Hepatocyte (in vitro differentiated cells): ENCODE results near the gene HABP4. TPM values are rescaled to one million over a fixed set of nuclear protein-coding genes. Genes with fewer than 3 reads are reported as not detected.

Experiments
- DNase-seq: peaks from one replicate; pipeline ENCODE4 v3.0.0-alpha.2; 2016; ENCODE audit warnings: low spot score
- H2AFZ ChIP-seq: fragments of 200-600 bp; sonication (generic); 2 replicates; pipeline ENCODE4 v1.6.0; 2016; ENCODE audit warnings: antibody characterized with exemption, mild to moderate bottlenecking
- H3K27ac ChIP-seq: fragments of 200-600 bp; sonication (generic); 2 replicates; pipeline ENCODE4 v1.5.1; 2016; ENCODE audit warnings: mild to moderate bottlenecking
- H3K27me3 ChIP-seq: fragments of 200-600 bp; sonication (generic); 2 replicates; pipeline ENCODE4 v1.6.1; 2016
- H3K36me3 ChIP-seq: fragments of 200-600 bp; sonication (generic); replicated peaks from 2 replicates; pipeline ENCODE4 v1.5.1; 2016; ENCODE audit warnings: low read depth; ENCODE audit not compliant: insufficient read depth
- H3K4me1 ChIP-seq: fragments of 200-600 bp; sonication (generic); 2 replicates; pipeline ENCODE4 v1.5.1; 2016; ENCODE audit warnings: mild to moderate bottlenecking, moderate library complexity; ENCODE audit not compliant: insufficient read depth
- H3K4me2 ChIP-seq: fragments of 200-600 bp; sonication (generic); 2 replicates; pipeline ENCODE4 v1.6.0; 2016
- H3K4me3 ChIP-seq: fragments of 200-600 bp; sonication (generic); 2 replicates; pipeline ENCODE4 v1.5.1; 2016; ENCODE audit warnings: mild to moderate bottlenecking
- H3K79me2 ChIP-seq: fragments of 200-600 bp; sonication (generic); 2 replicates; pipeline ENCODE4 v1.6.0; 2017; ENCODE audit warnings: mild to moderate bottlenecking
- H3K9me2 ChIP-seq: fragments of 200-600 bp; sonication (generic); replicated peaks from 2 replicates; pipeline ENCODE4 v1.6.0; 2017; ENCODE audit warnings: mild to moderate bottlenecking; ENCODE audit not compliant: insufficient read depth
- H3K9me3 ChIP-seq: fragments of 200-600 bp; sonication (generic); 2 replicates; pipeline ENCODE4 v1.5.1; 2016; ENCODE audit warnings: low read depth, mild to moderate bottlenecking
- H4K20me1 ChIP-seq: fragments of 200-600 bp; sonication (generic); 2 replicates; pipeline ENCODE4 v1.6.0; 2016; ENCODE audit warnings: mild to moderate bottlenecking; ENCODE audit not compliant: insufficient read depth, poor library complexity, severe bottlenecking
- EZH2 ChIP-seq: fragments of 200-600 bp; sonication (generic); IDR thresholded peaks from 2 replicates; pipeline ENCODE4 v1.6.1; 2016; ENCODE audit warnings: antibody characterized with exemption, mild to moderate bottlenecking, borderline replicate concordance
- EZH2phosphoT487 ChIP-seq: fragments of 200-600 bp; sonication (generic); IDR thresholded peaks from one replicate; pipeline ENCODE4 v1.6.1; 2018; ENCODE audit warnings: antibody characterized with exemption, mild to moderate bottlenecking, low read depth, moderate library complexity; ENCODE audit not compliant: unreplicated experiment, severe bottlenecking
- WGBS: methylation state at CpG from one replicate; pipeline ENCODE4 v1.1.6; 2016; ENCODE audit warnings: low lambda C conversion rate; ENCODE audit errors: missing lambda C conversion rate; 5-methylcytosine and 5-hydroxymethylcytosine counted together
- polyA plus RNA-seq: library from polyadenylated mRNA; unstranded; fragments of >200 nt; fragmentation: Nextera tagmentation; extraction: Ambion mirVana; gene quantifications from 2 replicates; pipeline ENCODE4 v1.2.1, GENCODE V29; 2016
- total RNA-seq: library from RNA; depleted of rRNA; stranded (reverse); fragments of >200 nt; gene quantifications from 2 replicates; pipeline ENCODE4 v1.2.3, GENCODE V29; 2014
- TF ChIP-seq, protein P1 (sequence below): fragments of 200-600 bp; sonication (generic); IDR thresholded peaks from 2 replicates; pipeline ENCODE4 v1.5.1; 2016; ENCODE audit warnings: antibody characterized with exemption, mild to moderate bottlenecking; ENCODE audit not compliant: poor library complexity

The HABP4 gene
- total and polyA plus RNA-seq, 2 experiments from 2014 or later: 13.1 to 24.8 TPM

DNA sequence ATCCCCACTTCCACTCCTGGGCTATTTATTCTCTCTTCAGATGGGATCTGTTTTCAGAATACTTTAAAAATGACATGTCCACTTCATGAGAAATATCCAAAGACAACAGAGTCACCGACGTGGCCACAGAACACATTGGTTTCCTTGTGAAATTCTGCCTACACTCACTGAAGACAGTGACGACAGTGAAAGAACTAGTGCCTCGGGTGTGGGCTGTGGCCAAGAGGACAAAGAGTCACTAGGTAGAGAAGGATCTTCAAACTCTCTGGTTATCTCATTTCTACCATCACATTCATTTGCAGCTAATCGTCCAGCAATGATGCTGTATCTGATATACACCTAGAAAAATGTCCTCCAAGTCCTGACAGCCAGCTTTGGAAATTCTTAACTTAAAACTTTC, 59.1 kb downstream of the HABP4 start:
- Histone ChIP-seq H3K27me3 (no peaks in the 10 kb centered on the region), H3K9me2 (no peaks in the 10 kb centered on the region), H3K36me3 (no peaks in the 10 kb centered on the region), H3K79me2 (no peaks in the 10 kb centered on the region), H3K4me2 (no peak overlapping the region), H3K4me3 (no peak overlapping the region), H3K27ac (no peak overlapping the region), H2AFZ (no peak overlapping the region), H3K9me3 (no peaks in the 10 kb centered on the region), H4K20me1 (no peaks in the 10 kb centered on the region), H3K4me1 (no peaks in the 10 kb centered on the region)
- TF ChIP-seq EZH2phosphoT487 (no peak), EZH2 (no peak)
- TF ChIP-seq, protein P1, sequence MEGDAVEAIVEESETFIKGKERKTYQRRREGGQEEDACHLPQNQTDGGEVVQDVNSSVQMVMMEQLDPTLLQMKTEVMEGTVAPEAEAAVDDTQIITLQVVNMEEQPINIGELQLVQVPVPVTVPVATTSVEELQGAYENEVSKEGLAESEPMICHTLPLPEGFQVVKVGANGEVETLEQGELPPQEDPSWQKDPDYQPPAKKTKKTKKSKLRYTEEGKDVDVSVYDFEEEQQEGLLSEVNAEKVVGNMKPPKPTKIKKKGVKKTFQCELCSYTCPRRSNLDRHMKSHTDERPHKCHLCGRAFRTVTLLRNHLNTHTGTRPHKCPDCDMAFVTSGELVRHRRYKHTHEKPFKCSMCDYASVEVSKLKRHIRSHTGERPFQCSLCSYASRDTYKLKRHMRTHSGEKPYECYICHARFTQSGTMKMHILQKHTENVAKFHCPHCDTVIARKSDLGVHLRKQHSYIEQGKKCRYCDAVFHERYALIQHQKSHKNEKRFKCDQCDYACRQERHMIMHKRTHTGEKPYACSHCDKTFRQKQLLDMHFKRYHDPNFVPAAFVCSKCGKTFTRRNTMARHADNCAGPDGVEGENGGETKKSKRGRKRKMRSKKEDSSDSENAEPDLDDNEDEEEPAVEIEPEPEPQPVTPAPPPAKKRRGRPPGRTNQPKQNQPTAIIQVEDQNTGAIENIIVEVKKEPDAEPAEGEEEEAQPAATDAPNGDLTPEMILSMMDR: no peak
- DNase-seq: no peak
- 95% methylated on average over 5 of the region's 5 CpGs for WGBS

GRCh38 chr9:96509848-96510247, 59.9 kb downstream of the HABP4 start:
- H3K4me1 ChIP-seq: no peaks in the 10 kb centered on the region
- no peaks in the 10 kb centered on the region for H3K79me2 ChIP-seq
- TF ChIP-seq, protein P1: no peak
- no peak for TF ChIP-seq EZH2
- no peak for TF ChIP-seq EZH2phosphoT487
- no peak overlapping the region for H3K4me3 ChIP-seq
- no peaks in the 10 kb centered on the region for H4K20me1 ChIP-seq
- H3K27ac ChIP-seq: no peak overlapping the region
- DNase-seq: no peak
- no peaks in the 10 kb centered on the region for H3K9me2 ChIP-seq
- no peaks in the 10 kb centered on the region for H3K27me3 ChIP-seq
- H2AFZ ChIP-seq: no peak overlapping the region
- H3K36me3 ChIP-seq: no peaks in the 10 kb centered on the region
- no peaks in the 10 kb centered on the region for H3K9me3 ChIP-seq
- 95% methylated on average over 2 of the region's 2 CpGs for WGBS
- H3K4me2 ChIP-seq: no peak overlapping the region

DNA sequence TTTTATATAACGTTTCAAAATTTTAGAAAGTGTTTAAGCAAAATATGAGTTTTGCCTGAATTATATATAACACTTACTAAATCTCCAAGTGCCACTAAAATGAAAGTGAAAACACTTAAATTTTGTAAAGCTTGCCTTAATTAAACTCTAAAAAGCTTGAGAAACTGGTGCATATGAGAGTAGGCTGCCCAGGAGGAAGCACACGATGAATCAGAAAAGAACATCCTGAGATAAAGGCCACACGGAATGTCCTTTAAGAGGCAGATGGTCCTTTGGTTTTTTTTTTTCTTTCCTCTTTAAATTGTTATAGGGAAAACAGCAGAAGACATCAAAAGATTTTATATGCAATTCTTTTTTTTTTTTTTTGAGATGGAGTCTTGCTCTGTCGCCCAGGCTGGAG, 60.3 kb downstream of the HABP4 start:
- Histone ChIP-seq H3K4me2 (no peak overlapping the region), H3K27ac (no peak overlapping the region), H3K27me3 (no peaks in the 10 kb centered on the region), H3K79me2 (no peaks in the 10 kb centered on the region), H3K4me1 (no peaks in the 10 kb centered on the region), H3K4me3 (no peak overlapping the region), H2AFZ (no peak overlapping the region), H3K9me2 (no peaks in the 10 kb centered on the region), H3K9me3 (no peaks in the 10 kb centered on the region), H3K36me3 (no peaks in the 10 kb centered on the region), H4K20me1 (no peaks in the 10 kb centered on the region)
- DNase-seq: no peak
- whole genome bisulfite sequencing: 82% methylated on average over 4 of the region's 4 CpGs
- TF ChIP-seq EZH2phosphoT487: no peak
- no peak for TF ChIP-seq EZH2
- TF ChIP-seq, protein P1: no peak

DNA sequence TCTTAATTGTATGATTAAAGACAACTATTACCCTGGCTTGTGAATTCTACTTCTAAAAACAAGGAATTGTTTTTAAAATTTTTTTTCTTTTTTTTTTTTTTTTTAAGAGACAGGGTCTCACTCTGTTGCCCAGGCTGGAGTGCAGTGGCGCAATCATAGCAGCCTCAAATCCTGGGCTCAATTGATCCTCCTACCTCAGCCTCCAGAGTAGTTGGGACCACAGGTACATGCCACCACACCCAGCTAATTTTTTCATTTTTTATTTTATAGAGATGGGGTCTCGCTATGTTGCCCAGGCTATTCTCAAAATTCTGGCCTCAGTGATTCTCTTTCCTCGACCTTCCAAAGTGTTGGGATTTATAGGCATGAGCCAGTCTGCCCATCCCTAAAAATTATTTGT, 62.3 kb downstream of the HABP4 start:
- no peaks in the 10 kb centered on the region for H3K4me1 ChIP-seq
- 98% methylated on average over 3 of the region's 3 CpGs for WGBS

More for the DNA sequence above, 62.3 kb downstream of the HABP4 start:
- no peak overlapping the region for H2AFZ ChIP-seq
- DNase-seq: no peak
- no peaks in the 10 kb centered on the region for H4K20me1 ChIP-seq
- no peaks in the 10 kb centered on the region for H3K9me3 ChIP-seq
- no peaks in the 10 kb centered on the region for H3K36me3 ChIP-seq
- no peaks in the 10 kb centered on the region for H3K79me2 ChIP-seq
- H3K4me2 ChIP-seq: no peak overlapping the region
- no peak for TF ChIP-seq EZH2phosphoT487
- TF ChIP-seq EZH2: no peak
- TF ChIP-seq, protein P1: no peak
- H3K4me3 ChIP-seq: no peak overlapping the region
- no peaks in the 10 kb centered on the region for H3K9me2 ChIP-seq
- no peak overlapping the region for H3K27ac ChIP-seq
- H3K27me3 ChIP-seq: no peaks in the 10 kb centered on the region
